GM12873 (cell line): ENCODE results near the gene MYO9A.

Source experiments
- TF ChIP-seq, protein P1 (sequence below): IDR thresholded peaks from 2 replicates; pipeline ENCODE4 v1.5.1; 2012; ENCODE audit warnings: low read depth, mild to moderate bottlenecking, moderate library complexity, low read length, control low read depth; ENCODE audit not compliant: insufficient read depth; ENCODE audit errors: missing control alignments

MYO9A gene

GRCh38 chr15:71841563-71841962 is 276.4 kb downstream of the MYO9A start:
- TF ChIP-seq, protein P1, sequence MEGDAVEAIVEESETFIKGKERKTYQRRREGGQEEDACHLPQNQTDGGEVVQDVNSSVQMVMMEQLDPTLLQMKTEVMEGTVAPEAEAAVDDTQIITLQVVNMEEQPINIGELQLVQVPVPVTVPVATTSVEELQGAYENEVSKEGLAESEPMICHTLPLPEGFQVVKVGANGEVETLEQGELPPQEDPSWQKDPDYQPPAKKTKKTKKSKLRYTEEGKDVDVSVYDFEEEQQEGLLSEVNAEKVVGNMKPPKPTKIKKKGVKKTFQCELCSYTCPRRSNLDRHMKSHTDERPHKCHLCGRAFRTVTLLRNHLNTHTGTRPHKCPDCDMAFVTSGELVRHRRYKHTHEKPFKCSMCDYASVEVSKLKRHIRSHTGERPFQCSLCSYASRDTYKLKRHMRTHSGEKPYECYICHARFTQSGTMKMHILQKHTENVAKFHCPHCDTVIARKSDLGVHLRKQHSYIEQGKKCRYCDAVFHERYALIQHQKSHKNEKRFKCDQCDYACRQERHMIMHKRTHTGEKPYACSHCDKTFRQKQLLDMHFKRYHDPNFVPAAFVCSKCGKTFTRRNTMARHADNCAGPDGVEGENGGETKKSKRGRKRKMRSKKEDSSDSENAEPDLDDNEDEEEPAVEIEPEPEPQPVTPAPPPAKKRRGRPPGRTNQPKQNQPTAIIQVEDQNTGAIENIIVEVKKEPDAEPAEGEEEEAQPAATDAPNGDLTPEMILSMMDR: no peak

DNA sequence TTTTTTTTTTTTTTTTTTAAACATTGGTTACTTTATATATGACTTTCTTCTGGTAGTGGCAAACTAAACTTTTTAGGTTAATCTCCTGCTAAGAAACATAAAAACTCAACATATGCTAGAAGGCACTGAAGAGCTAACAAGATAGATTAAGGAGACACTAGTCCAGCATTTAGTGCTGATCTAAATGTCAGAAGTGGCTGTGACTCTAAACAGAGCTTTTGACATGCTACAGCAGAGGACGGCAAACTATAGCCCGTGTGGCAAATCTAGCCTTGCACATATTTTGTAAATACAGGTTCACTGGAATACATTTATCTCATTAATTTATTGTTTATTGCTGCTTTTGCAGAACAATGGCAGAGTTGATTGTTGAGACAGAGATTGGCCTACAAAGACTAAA is 287.0 kb downstream of the MYO9A start:
- TF ChIP-seq, protein P1: no peak

GRCh38 chr15:71826196-71826595 is 291.8 kb downstream of the MYO9A start:
- TF ChIP-seq, protein P1: no peak

DNA sequence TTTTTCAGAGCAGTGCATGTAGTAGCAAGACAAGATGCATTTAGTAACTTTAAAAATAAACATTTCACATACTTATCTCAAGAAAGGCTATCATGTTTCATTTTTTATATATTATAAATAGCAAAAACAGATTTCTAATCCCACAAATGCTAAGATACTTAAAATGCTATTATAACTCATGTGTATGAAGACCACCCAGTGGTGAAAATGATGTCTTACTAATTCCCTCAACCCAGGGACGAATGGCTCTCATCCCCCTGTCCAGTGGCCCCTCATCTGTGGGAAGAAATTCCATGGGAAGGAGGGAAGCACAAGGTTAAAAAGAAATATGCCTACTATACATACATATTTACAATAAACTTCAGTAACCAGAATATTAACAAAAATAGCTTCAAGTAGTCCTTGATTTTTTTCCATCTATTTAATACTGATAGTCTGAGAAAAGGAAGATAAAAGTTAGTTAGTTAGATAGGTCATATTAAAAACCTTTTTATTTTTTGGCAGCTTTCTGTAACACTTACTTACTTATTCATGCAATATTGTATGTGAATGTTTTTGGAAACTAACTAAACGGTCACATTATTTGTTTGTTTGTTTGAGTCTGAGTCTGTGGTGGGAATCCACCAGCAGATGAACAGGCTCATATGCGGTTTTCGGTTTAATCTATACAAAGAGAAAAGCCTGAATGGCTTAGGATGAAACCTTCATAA is 292.8 kb downstream of the MYO9A start:
- TF ChIP-seq, protein P1: no peak

DNA sequence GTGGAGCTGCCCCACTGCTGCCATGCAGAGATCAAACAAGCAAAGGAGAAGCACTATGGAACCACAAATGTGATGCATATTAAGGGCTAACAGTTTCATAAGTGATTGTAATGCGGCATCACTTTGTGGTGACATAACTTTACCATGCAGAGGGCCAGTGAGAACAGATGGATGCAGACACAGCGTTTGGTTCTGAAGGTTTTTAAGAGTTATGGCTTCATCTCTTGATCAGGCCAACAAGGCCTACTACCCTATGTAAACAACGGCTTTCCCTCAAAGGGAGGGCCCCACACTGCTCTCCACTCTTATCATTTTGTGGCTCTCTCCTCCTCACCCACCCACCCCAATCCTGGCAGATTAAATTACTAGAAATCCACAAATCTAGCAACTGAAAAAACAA is 294.1 kb downstream of the MYO9A start:
- TF ChIP-seq, protein P1: no peak

DNA sequence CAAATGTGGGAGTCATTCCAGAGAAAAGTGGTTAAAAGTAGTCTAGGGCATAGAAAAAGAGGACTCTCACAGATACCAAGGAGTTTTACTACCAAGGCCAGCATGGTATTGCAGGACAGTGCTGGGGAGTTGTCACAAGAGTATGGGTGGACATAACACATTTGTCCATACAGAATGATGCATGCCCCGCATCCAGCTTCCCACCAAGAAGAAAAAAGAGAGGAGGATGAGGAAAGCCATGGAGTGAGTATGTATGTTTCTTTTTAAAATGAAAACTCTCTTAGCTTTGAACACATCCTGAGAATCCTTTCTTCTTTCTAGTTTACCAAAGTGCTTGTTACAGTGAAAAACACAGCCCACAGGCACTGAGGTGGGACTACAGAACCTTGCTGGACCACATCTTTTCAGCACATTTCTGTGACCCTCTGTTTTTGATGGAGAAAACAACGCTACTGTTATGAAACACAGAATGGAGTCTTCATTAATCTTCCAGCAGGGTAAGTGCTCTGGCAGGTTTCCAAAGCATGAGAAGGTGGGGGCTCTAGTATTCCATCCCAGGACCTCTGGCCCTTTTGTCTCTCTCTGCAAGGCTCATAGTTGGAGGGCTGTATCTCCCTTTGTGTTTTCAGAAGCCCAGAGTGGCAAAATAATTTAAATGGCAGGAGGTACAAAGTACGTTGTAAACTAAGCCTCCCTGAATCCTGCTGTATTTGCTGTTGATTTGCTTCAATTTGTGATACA is 294.9 kb downstream of the MYO9A start:
- TF ChIP-seq, protein P1: no peak

DNA sequence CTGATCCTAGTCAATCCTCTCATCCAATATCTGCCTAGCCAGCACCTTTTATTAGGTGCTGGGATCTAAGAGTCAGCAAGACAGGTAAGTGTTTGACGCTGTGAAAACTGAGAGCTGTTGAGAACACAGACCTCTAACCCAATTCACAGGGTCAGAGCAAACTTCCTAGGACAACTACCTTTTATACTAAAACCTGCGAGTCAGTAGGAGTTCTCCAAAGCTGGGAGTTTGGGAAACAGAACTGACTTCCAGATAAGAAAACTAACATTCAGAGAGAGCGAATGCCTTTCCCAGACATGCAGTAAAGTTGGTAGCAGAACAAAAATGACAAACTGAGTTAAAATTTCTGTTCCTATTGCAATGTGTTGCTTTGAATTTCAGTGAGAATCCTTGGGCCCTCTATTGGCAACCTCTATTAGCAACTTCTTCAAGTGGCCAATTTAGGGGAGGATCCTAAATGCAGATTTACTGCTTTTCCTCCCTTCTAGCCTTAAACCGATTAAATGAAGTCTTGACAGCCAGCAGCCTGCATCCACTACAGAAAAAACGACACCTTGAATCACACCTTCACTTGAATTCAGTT is 296.3 kb downstream of the MYO9A start:
- TF ChIP-seq, protein P1: no peak
